Liver (tissue), 9 donors: Measurements from ENCODE around the gene NCOA3. TPM values are rescaled to one million over a fixed set of nuclear protein-coding genes. Genes with fewer than 3 reads are reported as not detected.
A peak's percentile ranks its signal among the peaks of the same experiment; 100 is the strongest.

Source experiments
- DNase-seq: peaks from one replicate; pipeline ENCODE4 v3.0.0-alpha.2; 2017; ENCODE audit warnings: low spot score
- H3K27ac ChIP-seq, 2 donors: one replicate each; pipeline ENCODE4 v1.7.0; 2013; ENCODE audit warnings: inconsistent platforms in 2 of 2, low read length in 2 of 2, control low read depth in 1 of 2, low read depth in 1 of 2, mild to moderate bottlenecking in 1 of 2
- H3K27me3 ChIP-seq, 4 donors: one replicate each; pipeline versions ENCODE4 v1.6.1 to v1.7.0; 2013; ENCODE audit warnings: low read length in 3 of 4, inconsistent platforms in 1 of 4, mild to moderate bottlenecking in 1 of 4, moderate library complexity in 1 of 4; ENCODE audit not compliant: control insufficient read depth in 4 of 4, insufficient read depth in 4 of 4
- H3K36me3 ChIP-seq, 4 donors: one replicate each; pipeline versions ENCODE4 v1.6.1 to v1.7.0; 2013; ENCODE audit warnings: low read length in 3 of 4, mild to moderate bottlenecking in 3 of 4, low read depth in 1 of 4, moderate library complexity in 1 of 4; ENCODE audit not compliant: control insufficient read depth in 4 of 4, insufficient read depth in 3 of 4
- H3K4me1 ChIP-seq, 4 donors: one replicate each; pipeline versions ENCODE4 v1.6.1 to v1.7.0; 2013; ENCODE audit warnings: low read length in 3 of 4, mild to moderate bottlenecking in 3 of 4, moderate library complexity in 1 of 4; ENCODE audit not compliant: control insufficient read depth in 4 of 4, insufficient read depth in 4 of 4
- H3K4me3 ChIP-seq, 3 donors: one replicate each; pipeline versions ENCODE4 v1.6.1 to v1.7.0; 2013; ENCODE audit warnings: low read length in 3 of 3, control low read depth in 1 of 3, low read depth in 1 of 3, mild to moderate bottlenecking in 1 of 3
- H3K9ac ChIP-seq, 2 donors: one replicate each; pipeline ENCODE4 v1.7.0; 2013; ENCODE audit warnings: low read length in 2 of 2, mild to moderate bottlenecking in 2 of 2, moderate library complexity in 2 of 2, control low read depth in 1 of 2, low read depth in 1 of 2
- H3K9me3 ChIP-seq, 4 donors: one replicate each; pipeline versions ENCODE4 v1.6.1 to v1.7.0; 2013; ENCODE audit warnings: low read length in 3 of 4; ENCODE audit not compliant: control insufficient read depth in 4 of 4
- CTCF ChIP-seq: fragments of 150-350 bp; IDR thresholded peaks from 2 replicates; pipeline ENCODE4 v1.5.1; 2017; ENCODE audit warnings: improper control_type of control experiment, low read depth, low read length; ENCODE audit not compliant: missing input control
- EGR1 ChIP-seq, 2 donors: IDR thresholded peaks; 2 replicates each; pipeline ENCODE4 v1.6.1; 2016 to 2018; ENCODE audit warnings: antibody characterized with exemption in 2 of 2, low read depth in 2 of 2
- FOXA1 ChIP-seq: IDR thresholded peaks from 2 replicates; pipeline ENCODE4 v1.6.1; 2016; ENCODE audit warnings: antibody characterized with exemption
- FOXA2 ChIP-seq: IDR thresholded peaks from 2 replicates; pipeline ENCODE4 v1.6.1; 2016; ENCODE audit warnings: antibody characterized with exemption
- GABPA ChIP-seq, 2 donors: IDR thresholded peaks in 1 of 2; conservative IDR thresholded peaks in 1 of 2; 2 replicates each; pipeline ENCODE4 v1.6.1; 2016; ENCODE audit warnings: antibody characterized with exemption in 2 of 2, mild to moderate bottlenecking in 1 of 2, moderate library complexity in 1 of 2
- HNF4A ChIP-seq, 2 donors: conservative IDR thresholded peaks; 2 replicates each; pipeline ENCODE4 v1.6.1; 2016; ENCODE audit warnings: antibody characterized with exemption in 2 of 2, mild to moderate bottlenecking in 2 of 2
- HNF4G ChIP-seq: IDR thresholded peaks from 2 replicates; pipeline ENCODE4 v1.6.1; 2016; ENCODE audit warnings: antibody characterized with exemption
- JUND ChIP-seq, 2 donors: IDR thresholded peaks; 2 replicates each; pipeline ENCODE4 v1.6.1; 2016; ENCODE audit warnings: antibody characterized with exemption in 2 of 2
- NR2F2 ChIP-seq: IDR thresholded peaks from 2 replicates; pipeline ENCODE4 v1.6.1; 2016; ENCODE audit warnings: antibody characterized with exemption
- RAD21 ChIP-seq, 2 donors: IDR thresholded peaks; 2 replicates each; pipeline ENCODE4 v1.6.1; 2016; ENCODE audit warnings: antibody characterized with exemption in 2 of 2, mild to moderate bottlenecking in 2 of 2
- REST ChIP-seq: IDR thresholded peaks from 2 replicates; pipeline ENCODE4 v1.6.1; 2016; ENCODE audit warnings: antibody characterized with exemption, mild to moderate bottlenecking
- RXRA ChIP-seq, 2 donors: IDR thresholded peaks; 2 replicates each; pipeline ENCODE4 v1.6.1; 2017 to 2018; ENCODE audit warnings: antibody characterized with exemption in 2 of 2, mild to moderate bottlenecking in 1 of 2
- TAF1 ChIP-seq: conservative IDR thresholded peaks from 2 replicates; pipeline ENCODE4 v1.6.1; 2016; ENCODE audit warnings: antibody characterized with exemption, mild to moderate bottlenecking
- YY1 ChIP-seq: IDR thresholded peaks from 2 replicates; pipeline ENCODE4 v1.6.1; 2016; ENCODE audit warnings: antibody characterized with exemption, mild to moderate bottlenecking
- WGBS: extraction: QIAGEN DNeasy Blood & Tissue Kit; methylation state at CpG from one replicate; pipeline ENCODE4 v1.1.7; 2013; 5-methylcytosine and 5-hydroxymethylcytosine counted together
- polyA plus RNA-seq, 2 donors: library from polyadenylated mRNA; stranded (reverse) in 1 of 2; unstranded in 1 of 2; fragments of 200-250 nt in 1 of 2; fragments of >200 nt in 1 of 2; fragmentation: Nextera tagmentation in 1 of 2; extraction: Ambion mirVana in 1 of 2; gene quantifications; one replicate each; pipeline versions ENCODE4 v1.2.1 to v1.2.3, GENCODE V29; 2013 to 2015
- total RNA-seq, 2 donors: library from RNA; depleted of rRNA; stranded (reverse); fragments of >200 nt; gene quantifications; one replicate each; pipeline ENCODE4 v1.2.3, GENCODE V29; 2014
- TF ChIP-seq, protein P1 (sequence below): IDR thresholded peaks from 2 replicates; pipeline ENCODE4 v1.6.1; 2016; ENCODE audit warnings: antibody characterized with exemption
- donor health status: healthy.
- donor health status: healthy.
- donor health status: healthy.
- donor health status: healthy.
- donor health status: healthy.

Gene NCOA3
- total and polyA plus RNA-seq, 4 donors, result 3.8 to 18.2 (median 8.9) TPM

DNA sequence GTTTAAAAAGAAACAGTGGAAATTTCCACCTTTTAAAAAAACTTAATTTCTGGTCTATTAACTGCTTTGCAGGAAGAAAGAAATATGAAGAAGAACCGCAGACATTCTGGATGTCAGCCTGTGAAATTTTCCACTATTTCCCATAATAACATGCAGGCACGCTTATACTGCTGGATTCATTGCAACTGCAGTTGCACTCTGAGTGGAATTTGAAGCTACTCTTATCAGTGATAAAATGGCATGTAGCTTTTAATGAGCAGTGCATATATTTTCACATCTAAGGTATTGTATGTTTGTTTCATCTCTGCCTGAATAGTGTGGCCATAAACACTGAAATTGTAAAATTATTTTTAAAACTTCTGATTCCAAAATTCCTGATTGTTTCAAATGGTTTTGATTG lies 28.2 kb downstream of the NCOA3 start (continued):
- TF ChIP-seq HNF4A (conservative IDR thresholded peaks at IDR 0.05) (no peak), GABPA (IDR thresholded peaks at IDR 0.05 in 1 of 2, conservative IDR thresholded peaks at IDR 0.05 in 1 of 2) (no peak)

GRCh38 chr20:47531458-47531857 lies 29.8 kb downstream of the NCOA3 start:
- Histone ChIP-seq H3K4me1 (peaks cover 0 to 5% (median 2%) of the 10 kb centered on the region in 4 donors), H3K27me3 (no peaks in the 10 kb centered on the region), H3K27ac (no peak overlapping the region), H3K4me3 (no peak overlapping the region), H3K9me3 (peaks cover 0 to 5% (median 0%) of the 10 kb centered on the region in 4 donors), H3K36me3 (no peaks in the 10 kb centered on the region), H3K9ac (no peak overlapping the region)
- no peak for TF ChIP-seq JUND (IDR thresholded peaks at IDR 0.05)
- TF ChIP-seq REST, result no peak
- TF ChIP-seq FOXA2, result no peak
- no peak for TF ChIP-seq HNF4G
- no peak for TF ChIP-seq EGR1 (IDR thresholded peaks at IDR 0.05; ENCODE audit: low read depth in 2 of 2)
- TF ChIP-seq TAF1, result no peak
- TF ChIP-seq YY1, result no peak
- peak; percentile 49 for TF ChIP-seq NR2F2
- peak; percentile 37 to 40 for TF ChIP-seq RXRA (IDR thresholded peaks at IDR 0.05)
- TF ChIP-seq HNF4A (conservative IDR thresholded peaks at IDR 0.05), result no peak
- no peak for TF ChIP-seq CTCF
- no peak for TF ChIP-seq RAD21 (IDR thresholded peaks at IDR 0.05)
- TF ChIP-seq, protein P1, sequence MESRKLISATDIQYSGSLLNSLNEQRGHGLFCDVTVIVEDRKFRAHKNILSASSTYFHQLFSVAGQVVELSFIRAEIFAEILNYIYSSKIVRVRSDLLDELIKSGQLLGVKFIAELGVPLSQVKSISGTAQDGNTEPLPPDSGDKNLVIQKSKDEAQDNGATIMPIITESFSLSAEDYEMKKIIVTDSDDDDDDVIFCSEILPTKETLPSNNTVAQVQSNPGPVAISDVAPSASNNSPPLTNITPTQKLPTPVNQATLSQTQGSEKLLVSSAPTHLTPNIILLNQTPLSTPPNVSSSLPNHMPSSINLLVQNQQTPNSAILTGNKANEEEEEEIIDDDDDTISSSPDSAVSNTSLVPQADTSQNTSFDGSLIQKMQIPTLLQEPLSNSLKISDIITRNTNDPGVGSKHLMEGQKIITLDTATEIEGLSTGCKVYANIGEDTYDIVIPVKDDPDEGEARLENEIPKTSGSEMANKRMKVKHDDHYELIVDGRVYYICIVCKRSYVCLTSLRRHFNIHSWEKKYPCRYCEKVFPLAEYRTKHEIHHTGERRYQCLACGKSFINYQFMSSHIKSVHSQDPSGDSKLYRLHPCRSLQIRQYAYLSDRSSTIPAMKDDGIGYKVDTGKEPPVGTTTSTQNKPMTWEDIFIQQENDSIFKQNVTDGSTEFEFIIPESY, result no peak
- no peak for DNase-seq
- WGBS, result 75% methylated on average over 1 of the region's 1 CpG

- Histone ChIP-seq H3K27me3 (no peaks in the 10 kb centered on the region), H3K4me3 (no peak overlapping the region), H3K9me3 (peaks cover 0 to 4% (median 0%) of the 10 kb centered on the region in 4 donors), H3K4me1 (peaks cover 0 to 5% (median 2%) of the 10 kb centered on the region in 4 donors), H3K36me3 (no peaks in the 10 kb centered on the region), H3K27ac (no peak overlapping the region), H3K9ac (no peak overlapping the region)
- 87% methylated on average over 3 of the region's 3 CpGs for WGBS
- no peak for DNase-seq
- TF ChIP-seq YY1 (no peak), REST (no peak), FOXA2 (no peak), RAD21 (IDR thresholded peaks at IDR 0.05) (no peak), RXRA (IDR thresholded peaks at IDR 0.05) (no peak), HNF4G (no peak), GABPA (IDR thresholded peaks at IDR 0.05 in 1 of 2, conservative IDR thresholded peaks at IDR 0.05 in 1 of 2) (no peak), FOXA1 (no peak)
- TF ChIP-seq, protein P1, result no peak
Measured at GRCh38 chr20:47532002-47532401, 30.3 kb downstream of the NCOA3 start.
